Measurements from ENCODE around the gene EXOC6B.

The EXOC6B gene

GRCh38 chr2:72718876-72719275 lies 107.0 kb downstream of the EXOC6B start:
- TF ChIP-seq, protein P1, sequence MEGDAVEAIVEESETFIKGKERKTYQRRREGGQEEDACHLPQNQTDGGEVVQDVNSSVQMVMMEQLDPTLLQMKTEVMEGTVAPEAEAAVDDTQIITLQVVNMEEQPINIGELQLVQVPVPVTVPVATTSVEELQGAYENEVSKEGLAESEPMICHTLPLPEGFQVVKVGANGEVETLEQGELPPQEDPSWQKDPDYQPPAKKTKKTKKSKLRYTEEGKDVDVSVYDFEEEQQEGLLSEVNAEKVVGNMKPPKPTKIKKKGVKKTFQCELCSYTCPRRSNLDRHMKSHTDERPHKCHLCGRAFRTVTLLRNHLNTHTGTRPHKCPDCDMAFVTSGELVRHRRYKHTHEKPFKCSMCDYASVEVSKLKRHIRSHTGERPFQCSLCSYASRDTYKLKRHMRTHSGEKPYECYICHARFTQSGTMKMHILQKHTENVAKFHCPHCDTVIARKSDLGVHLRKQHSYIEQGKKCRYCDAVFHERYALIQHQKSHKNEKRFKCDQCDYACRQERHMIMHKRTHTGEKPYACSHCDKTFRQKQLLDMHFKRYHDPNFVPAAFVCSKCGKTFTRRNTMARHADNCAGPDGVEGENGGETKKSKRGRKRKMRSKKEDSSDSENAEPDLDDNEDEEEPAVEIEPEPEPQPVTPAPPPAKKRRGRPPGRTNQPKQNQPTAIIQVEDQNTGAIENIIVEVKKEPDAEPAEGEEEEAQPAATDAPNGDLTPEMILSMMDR (conservative IDR thresholded peaks at IDR 0.05; ENCODE audit: low read length), result no peak
- TF ChIP-seq EZH2phosphoT487 (IDR thresholded peaks at IDR 0.05; ENCODE audit: borderline replicate concordance), result no peak
- H3K9ac ChIP-seq (ENCODE audit: low read depth, low read length, poor library complexity, severe bottlenecking), result no peak overlapping the region

GRCh38 chr2:72716601-72717000 lies 109.2 kb downstream of the EXOC6B start:
- Histone ChIP-seq H3K27me3 (ENCODE audit: insufficient read depth, low read length, poor library complexity, severe bottlenecking) (no peaks in the 10 kb centered on the region), H2AFZ (ENCODE audit: low read length) (no peak overlapping the region), H3F3A (ENCODE audit: low read depth) (no peaks in the 10 kb centered on the region), H4K20me1 (ENCODE audit: insufficient read depth, low read length, poor library complexity, severe bottlenecking) (no peaks in the 10 kb centered on the region), H3K4me3 (ENCODE audit: low read length, poor library complexity, severe bottlenecking) (no peak overlapping the region), H3K9me3 (ENCODE audit: insufficient read depth, low read depth, low read length) (no peaks in the 10 kb centered on the region), H3K4me1 (ENCODE audit: insufficient read depth, low read length, poor library complexity, severe bottlenecking) (peaks cover 5% of the 10 kb centered on the region), H3K9ac (ENCODE audit: low read depth, low read length, poor library complexity, severe bottlenecking) (no peak overlapping the region), H3K79me2 (ENCODE audit: insufficient read depth, low read length) (no peaks in the 10 kb centered on the region), H3K36me3 (ENCODE audit: insufficient read depth, low read length) (no peaks in the 10 kb centered on the region), H3K4me2 (ENCODE audit: low read depth, low read length, poor library complexity, severe bottlenecking) (no peak overlapping the region), H3K9me2 (replicated peaks; ENCODE audit: low read depth, low read length) (no peaks in the 10 kb centered on the region)
- TF ChIP-seq, protein P1 (conservative IDR thresholded peaks at IDR 0.05; ENCODE audit: low read length), result no peak
- no peak for TF ChIP-seq EZH2phosphoT487 (IDR thresholded peaks at IDR 0.05; ENCODE audit: borderline replicate concordance)

More at GRCh38 chr2:72718876-72719275, 107.0 kb downstream of the EXOC6B start:
- no peaks in the 10 kb centered on the region for H3K36me3 ChIP-seq (ENCODE audit: insufficient read depth, low read length)
- H2AFZ ChIP-seq (ENCODE audit: low read length), result no peak overlapping the region
- H3K27me3 ChIP-seq (ENCODE audit: insufficient read depth, low read length, poor library complexity, severe bottlenecking), result no peaks in the 10 kb centered on the region
- peaks cover 5% of the 10 kb centered on the region for H3K4me1 ChIP-seq (ENCODE audit: insufficient read depth, low read length, poor library complexity, severe bottlenecking)
- no peaks in the 10 kb centered on the region for H3K79me2 ChIP-seq (ENCODE audit: insufficient read depth, low read length)
- no peaks in the 10 kb centered on the region for H3K9me2 ChIP-seq (replicated peaks; ENCODE audit: low read depth, low read length)
- H3K9me3 ChIP-seq (ENCODE audit: insufficient read depth, low read depth, low read length), result no peaks in the 10 kb centered on the region
- no peaks in the 10 kb centered on the region for H4K20me1 ChIP-seq (ENCODE audit: insufficient read depth, low read length, poor library complexity, severe bottlenecking)
- no peak overlapping the region for H3K4me2 ChIP-seq (ENCODE audit: low read depth, low read length, poor library complexity, severe bottlenecking)
- no peak overlapping the region for H3K4me3 ChIP-seq (ENCODE audit: low read length, poor library complexity, severe bottlenecking)
- no peaks in the 10 kb centered on the region for H3F3A ChIP-seq (ENCODE audit: low read depth)

GRCh38 chr2:72713857-72714256 lies 112.0 kb downstream of the EXOC6B start:
- no peak overlapping the region for H3K9ac ChIP-seq (ENCODE audit: low read depth, low read length, poor library complexity, severe bottlenecking)
- TF ChIP-seq, protein P1 (conservative IDR thresholded peaks at IDR 0.05; ENCODE audit: low read length), result no peak
- TF ChIP-seq EZH2phosphoT487 (IDR thresholded peaks at IDR 0.05; ENCODE audit: borderline replicate concordance), result no peak
- no peak overlapping the region for H3K4me3 ChIP-seq (ENCODE audit: low read length, poor library complexity, severe bottlenecking)
- no peaks in the 10 kb centered on the region for H3K36me3 ChIP-seq (ENCODE audit: insufficient read depth, low read length)
- no peaks in the 10 kb centered on the region for H3K79me2 ChIP-seq (ENCODE audit: insufficient read depth, low read length)
- H3K27me3 ChIP-seq (ENCODE audit: insufficient read depth, low read length, poor library complexity, severe bottlenecking), result no peaks in the 10 kb centered on the region
- H3K4me1 ChIP-seq (ENCODE audit: insufficient read depth, low read length, poor library complexity, severe bottlenecking), result no peaks in the 10 kb centered on the region
- no peak overlapping the region for H3K4me2 ChIP-seq (ENCODE audit: low read depth, low read length, poor library complexity, severe bottlenecking)
- H3K9me3 ChIP-seq (ENCODE audit: insufficient read depth, low read depth, low read length), result no peaks in the 10 kb centered on the region
- H2AFZ ChIP-seq (ENCODE audit: low read length), result no peak overlapping the region
- no peaks in the 10 kb centered on the region for H3F3A ChIP-seq (ENCODE audit: low read depth)
- H4K20me1 ChIP-seq (ENCODE audit: insufficient read depth, low read length, poor library complexity, severe bottlenecking), result no peaks in the 10 kb centered on the region
- no peaks in the 10 kb centered on the region for H3K9me2 ChIP-seq (replicated peaks; ENCODE audit: low read depth, low read length)
